ENCODE data around the gene F3.
"Not testable (repeated sequence)": the region's sequence is repeated elsewhere in the genome, so short reads cannot be mapped to it uniquely, and the experiment has no call there.

The F3 gene

GRCh38 chr1:94566436-94566835 is 24.9 kb upstream of the F3 start:
- not testable (repeated sequence) for H3K27me3 ChIP-seq (ENCODE audit: control insufficient read depth, insufficient read depth, low read length); H3K36me3 ChIP-seq (ENCODE audit: control insufficient read depth, insufficient read depth, low read length)

GRCh38 chr1:94565901-94566300 is 24.3 kb upstream of the F3 start:
- Histone ChIP-seq H3K36me3 (ENCODE audit: control insufficient read depth, insufficient read depth, low read length) (no peaks in the 10 kb centered on the region), H3K27ac (ENCODE audit: low read depth, low read length) (no peak overlapping the region), H3K9ac (ENCODE audit: low read length) (no peak overlapping the region), H3K27me3 (ENCODE audit: control insufficient read depth, insufficient read depth, low read length) (no peaks in the 10 kb centered on the region), H3K4me3 (ENCODE audit: low read length) (no peak overlapping the region), H3K4me1 (ENCODE audit: control insufficient read depth, insufficient read depth, low read length) (no peaks in the 10 kb centered on the region)

More at GRCh38 chr1:94566436-94566835, 24.9 kb upstream of the F3 start:
- H3K9ac ChIP-seq (ENCODE audit: low read length); H3K27ac ChIP-seq (ENCODE audit: low read depth, low read length); H3K4me1 ChIP-seq (ENCODE audit: control insufficient read depth, insufficient read depth, low read length); H3K4me3 ChIP-seq (ENCODE audit: low read length): not testable (repeated sequence)

GRCh38 chr1:94562519-94563260 is 21.1 kb upstream of the F3 start:
- H3K9ac ChIP-seq (ENCODE audit: low read length), result no peak overlapping the region

GRCh38 chr1:94560333-94560732 is 18.8 kb upstream of the F3 start:
- no peak overlapping the region for H3K9ac ChIP-seq (ENCODE audit: low read length)
- no peaks in the 10 kb centered on the region for H3K36me3 ChIP-seq (ENCODE audit: control insufficient read depth, insufficient read depth, low read length)
- H3K27ac ChIP-seq (ENCODE audit: low read depth, low read length), result no peak overlapping the region

More at GRCh38 chr1:94562519-94563260, 21.1 kb upstream of the F3 start:
- Histone ChIP-seq H3K27ac (ENCODE audit: low read depth, low read length) (no peak overlapping the region), H3K27me3 (ENCODE audit: control insufficient read depth, insufficient read depth, low read length) (no peaks in the 10 kb centered on the region), H3K36me3 (ENCODE audit: control insufficient read depth, insufficient read depth, low read length) (no peaks in the 10 kb centered on the region), H3K4me1 (ENCODE audit: control insufficient read depth, insufficient read depth, low read length) (no peaks in the 10 kb centered on the region), H3K4me3 (ENCODE audit: low read length) (no peak overlapping the region)

GRCh38 chr1:94559921-94560320 is 18.4 kb upstream of the F3 start:
- H3K4me1 ChIP-seq (ENCODE audit: control insufficient read depth, insufficient read depth, low read length), result no peaks in the 10 kb centered on the region
- no peak overlapping the region for H3K4me3 ChIP-seq (ENCODE audit: low read length)
- H3K36me3 ChIP-seq (ENCODE audit: control insufficient read depth, insufficient read depth, low read length), result no peaks in the 10 kb centered on the region
- H3K9ac ChIP-seq (ENCODE audit: low read length), result no peak overlapping the region
- H3K27ac ChIP-seq (ENCODE audit: low read depth, low read length), result no peak overlapping the region
- no peaks in the 10 kb centered on the region for H3K27me3 ChIP-seq (ENCODE audit: control insufficient read depth, insufficient read depth, low read length)

More at GRCh38 chr1:94560333-94560732, 18.8 kb upstream of the F3 start:
- Histone ChIP-seq H3K27me3 (ENCODE audit: control insufficient read depth, insufficient read depth, low read length) (no peaks in the 10 kb centered on the region), H3K4me3 (ENCODE audit: low read length) (no peak overlapping the region), H3K4me1 (ENCODE audit: control insufficient read depth, insufficient read depth, low read length) (no peaks in the 10 kb centered on the region)

GRCh38 chr1:94555091-94555490 is 13.5 kb upstream of the F3 start:
- Histone ChIP-seq H3K4me1 (ENCODE audit: control insufficient read depth, insufficient read depth, low read length) (no peaks in the 10 kb centered on the region), H3K4me3 (ENCODE audit: low read length) (no peak overlapping the region), H3K36me3 (ENCODE audit: control insufficient read depth, insufficient read depth, low read length) (no peaks in the 10 kb centered on the region), H3K27me3 (ENCODE audit: control insufficient read depth, insufficient read depth, low read length) (no peaks in the 10 kb centered on the region), H3K27ac (ENCODE audit: low read depth, low read length) (no peak overlapping the region), H3K9ac (ENCODE audit: low read length) (no peak overlapping the region)

GRCh38 chr1:94554580-94554979 is 13.0 kb upstream of the F3 start:
- no peaks in the 10 kb centered on the region for H3K27me3 ChIP-seq (ENCODE audit: control insufficient read depth, insufficient read depth, low read length)
- no peaks in the 10 kb centered on the region for H3K36me3 ChIP-seq (ENCODE audit: control insufficient read depth, insufficient read depth, low read length)
- H3K27ac ChIP-seq (ENCODE audit: low read depth, low read length), result no peak overlapping the region
- H3K9ac ChIP-seq (ENCODE audit: low read length), result no peak overlapping the region
- H3K4me3 ChIP-seq (ENCODE audit: low read length), result no peak overlapping the region
- no peaks in the 10 kb centered on the region for H3K4me1 ChIP-seq (ENCODE audit: control insufficient read depth, insufficient read depth, low read length)

- Histone ChIP-seq H3K4me1 (ENCODE audit: control insufficient read depth, insufficient read depth, low read length) (no peaks in the 10 kb centered on the region), H3K27ac (ENCODE audit: low read depth, low read length) (no peak overlapping the region), H3K27me3 (ENCODE audit: control insufficient read depth, insufficient read depth, low read length) (no peaks in the 10 kb centered on the region), H3K4me3 (ENCODE audit: low read length) (no peak overlapping the region), H3K36me3 (ENCODE audit: control insufficient read depth, insufficient read depth, low read length) (no peaks in the 10 kb centered on the region), H3K9ac (ENCODE audit: low read length) (no peak overlapping the region)
Observed at GRCh38 chr1:94553931-94554330, 12.4 kb upstream of the F3 start.

GRCh38 chr1:94553323-94553730 is 11.8 kb upstream of the F3 start:
- Histone ChIP-seq H3K4me3 (ENCODE audit: low read length) (no peak overlapping the region), H3K9ac (ENCODE audit: low read length) (no peak overlapping the region), H3K36me3 (ENCODE audit: control insufficient read depth, insufficient read depth, low read length) (no peaks in the 10 kb centered on the region), H3K27ac (ENCODE audit: low read depth, low read length) (no peak overlapping the region), H3K27me3 (ENCODE audit: control insufficient read depth, insufficient read depth, low read length) (no peaks in the 10 kb centered on the region), H3K4me1 (ENCODE audit: control insufficient read depth, insufficient read depth, low read length) (no peaks in the 10 kb centered on the region)

GRCh38 chr1:94552071-94552586 is 10.6 kb upstream of the F3 start:
- no peak overlapping the region for H3K9ac ChIP-seq (ENCODE audit: low read length)
- no peaks in the 10 kb centered on the region for H3K4me1 ChIP-seq (ENCODE audit: control insufficient read depth, insufficient read depth, low read length)
- no peaks in the 10 kb centered on the region for H3K27me3 ChIP-seq (ENCODE audit: control insufficient read depth, insufficient read depth, low read length)
- H3K4me3 ChIP-seq (ENCODE audit: low read length), result no peak overlapping the region
- no peaks in the 10 kb centered on the region for H3K36me3 ChIP-seq (ENCODE audit: control insufficient read depth, insufficient read depth, low read length)
- no peak overlapping the region for H3K27ac ChIP-seq (ENCODE audit: low read depth, low read length)

GRCh38 chr1:94551449-94551848 is 9.9 kb upstream of the F3 start:
- no peaks in the 10 kb centered on the region for H3K4me1 ChIP-seq (ENCODE audit: control insufficient read depth, insufficient read depth, low read length)
- H3K4me3 ChIP-seq (ENCODE audit: low read length), result no peak overlapping the region
- no peak overlapping the region for H3K9ac ChIP-seq (ENCODE audit: low read length)
- H3K36me3 ChIP-seq (ENCODE audit: control insufficient read depth, insufficient read depth, low read length), result no peaks in the 10 kb centered on the region
- H3K27ac ChIP-seq (ENCODE audit: low read depth, low read length), result no peak overlapping the region
- H3K27me3 ChIP-seq (ENCODE audit: control insufficient read depth, insufficient read depth, low read length), result no peaks in the 10 kb centered on the region

- Histone ChIP-seq H3K9ac (ENCODE audit: low read length) (no peak overlapping the region), H3K27ac (ENCODE audit: low read depth, low read length) (no peak overlapping the region), H3K27me3 (ENCODE audit: control insufficient read depth, insufficient read depth, low read length) (no peaks in the 10 kb centered on the region), H3K36me3 (ENCODE audit: control insufficient read depth, insufficient read depth, low read length) (no peaks in the 10 kb centered on the region), H3K4me3 (ENCODE audit: low read length) (no peak overlapping the region), H3K4me1 (ENCODE audit: control insufficient read depth, insufficient read depth, low read length) (no peaks in the 10 kb centered on the region)
Observed at GRCh38 chr1:94550800-94551241, 9.3 kb upstream of the F3 start.

- Histone ChIP-seq H3K9ac (ENCODE audit: low read length) (no peak overlapping the region), H3K36me3 (ENCODE audit: control insufficient read depth, insufficient read depth, low read length) (no peaks in the 10 kb centered on the region), H3K27me3 (ENCODE audit: control insufficient read depth, insufficient read depth, low read length) (no peaks in the 10 kb centered on the region), H3K27ac (ENCODE audit: low read depth, low read length) (no peak overlapping the region), H3K4me1 (ENCODE audit: control insufficient read depth, insufficient read depth, low read length) (no peaks in the 10 kb centered on the region), H3K4me3 (ENCODE audit: low read length) (no peak overlapping the region)
Observed at GRCh38 chr1:94550396-94550795, 8.8 kb upstream of the F3 start.

Measured in rectal smooth muscle tissue (tissue), 1 donor.